GM10847 (cell line): ENCODE measurements around the gene KRTAP10-5.

ENCODE experiments used
- POLR2A ChIP-seq: IDR thresholded peaks from 2 replicates; pipeline ENCODE4 v1.6.1; 2011; ENCODE audit not compliant: insufficient read length; ENCODE audit errors: extremely low read depth

KRTAP10-5 gene

GRCh38 chr21:44596068-44596725, 15.8 kb upstream of the KRTAP10-5 start:
- no peak for TF ChIP-seq POLR2A

- TF ChIP-seq POLR2A = no peak
Observed at GRCh38 chr21:44595524-44595923, 15.1 kb upstream of the KRTAP10-5 start.

- no peak for TF ChIP-seq POLR2A
Observed at GRCh38 chr21:44594406-44594916, 14.1 kb upstream of the KRTAP10-5 start.

- no peak for TF ChIP-seq POLR2A
Observed at GRCh38 chr21:44593598-44594405, 13.4 kb upstream of the KRTAP10-5 start.

GRCh38 chr21:44592446-44593311, 12.3 kb upstream of the KRTAP10-5 start, which contains the start of gene KRTAP10-6:
Gene KRTAP10-6, minus strand, starts transcription at chr21:44592505. Its CDS starts 21 bp downstream, at chr21:44592484.
- no peak for TF ChIP-seq POLR2A

- no peak for TF ChIP-seq POLR2A
Observed at GRCh38 chr21:44590311-44590721, 9.9 kb upstream of the KRTAP10-5 start.

- no peak for TF ChIP-seq POLR2A
Observed at GRCh38 chr21:44589586-44590305, 9.3 kb upstream of the KRTAP10-5 start.

GRCh38 chr21:44589094-44589493, 8.7 kb upstream of the KRTAP10-5 start:
- TF ChIP-seq POLR2A = no peak

GRCh38 chr21:44585892-44586291, 5.5 kb upstream of the KRTAP10-5 start:
- TF ChIP-seq POLR2A = no peak

GRCh38 chr21:44583800-44584147, 3.4 kb upstream of the KRTAP10-5 start:
- no peak for TF ChIP-seq POLR2A

- no peak for TF ChIP-seq POLR2A
Observed at GRCh38 chr21:44583089-44583799, 2.8 kb upstream of the KRTAP10-5 start.

GRCh38 chr21:44582055-44582454, 1.7 kb upstream of the KRTAP10-5 start:
- no peak for TF ChIP-seq POLR2A

- TF ChIP-seq POLR2A = no peak
Observed at GRCh38 chr21:44581158-44581557, 754 bp upstream of the KRTAP10-5 start.

- TF ChIP-seq POLR2A = no peak
Observed at GRCh38 chr21:44579833-44580144, 615 bp downstream of the KRTAP10-5 start.
